ENCODE results near the gene TTYH1.

TTYH1 gene

GRCh38 chr19:54451997-54452396 is 36.7 kb downstream of the TTYH1 start:
- Histone ChIP-seq H3K4me1 (ENCODE audit: control insufficient read depth in 2 of 2, insufficient read depth in 2 of 2, low read length in 2 of 2) (peaks cover 24 to 26% of the 10 kb centered on the region in 2 donors), H3K36me3 (ENCODE audit: control insufficient read depth in 2 of 2, insufficient read depth in 2 of 2, low read length in 2 of 2) (peaks cover 53 to 62% of the 10 kb centered on the region in 2 donors), H3K4me3 (ENCODE audit: low read length in 2 of 2) (no peak overlapping the region), H3K27ac (ENCODE audit: low read depth in 2 of 2, low read length in 2 of 2) (no peak overlapping the region), H3K9ac (ENCODE audit: low read depth in 1 of 2, low read length in 2 of 2) (no peak overlapping the region), H3K27me3 (ENCODE audit: control insufficient read depth in 2 of 2, insufficient read depth in 2 of 2, low read length in 2 of 2) (no peaks in the 10 kb centered on the region), H3K9me3 (ENCODE audit: control insufficient read depth in 2 of 2, low read length in 2 of 2) (no peaks in the 10 kb centered on the region)

- peaks cover 58 to 67% of the 10 kb centered on the region in 2 donors for H3K36me3 ChIP-seq (ENCODE audit: control insufficient read depth in 2 of 2, insufficient read depth in 2 of 2, low read length in 2 of 2)
- H3K9ac ChIP-seq (ENCODE audit: low read depth in 1 of 2, low read length in 2 of 2), result no peak overlapping the region
- no peak overlapping the region for H3K4me3 ChIP-seq (ENCODE audit: low read length in 2 of 2)
- peaks cover 19 to 24% of the 10 kb centered on the region in 2 donors for H3K4me1 ChIP-seq (ENCODE audit: control insufficient read depth in 2 of 2, insufficient read depth in 2 of 2, low read length in 2 of 2)
- no peaks in the 10 kb centered on the region for H3K27me3 ChIP-seq (ENCODE audit: control insufficient read depth in 2 of 2, insufficient read depth in 2 of 2, low read length in 2 of 2)
- no peaks in the 10 kb centered on the region for H3K9me3 ChIP-seq (ENCODE audit: control insufficient read depth in 2 of 2, low read length in 2 of 2)
- no peak overlapping the region for H3K27ac ChIP-seq (ENCODE audit: low read depth in 2 of 2, low read length in 2 of 2)
Observed at GRCh38 chr19:54452626-54453025, 37.4 kb downstream of the TTYH1 start.

- H3K9me3 ChIP-seq (ENCODE audit: control insufficient read depth in 2 of 2, low read length in 2 of 2), result no peaks in the 10 kb centered on the region
- no peak overlapping the region for H3K9ac ChIP-seq (ENCODE audit: low read depth in 1 of 2, low read length in 2 of 2)
- no peaks in the 10 kb centered on the region for H3K27me3 ChIP-seq (ENCODE audit: control insufficient read depth in 2 of 2, insufficient read depth in 2 of 2, low read length in 2 of 2)
- H3K4me1 ChIP-seq (ENCODE audit: control insufficient read depth in 2 of 2, insufficient read depth in 2 of 2, low read length in 2 of 2), result peaks cover 17 to 21% of the 10 kb centered on the region in 2 donors
- peaks cover 73 to 82% of the 10 kb centered on the region in 2 donors for H3K36me3 ChIP-seq (ENCODE audit: control insufficient read depth in 2 of 2, insufficient read depth in 2 of 2, low read length in 2 of 2)
- no peak overlapping the region for H3K27ac ChIP-seq (ENCODE audit: low read depth in 2 of 2, low read length in 2 of 2)
- H3K4me3 ChIP-seq (ENCODE audit: low read length in 2 of 2), result no peak overlapping the region
Observed at GRCh38 chr19:54453921-54454780, 38.9 kb downstream of the TTYH1 start.

- Histone ChIP-seq H3K9ac (ENCODE audit: low read depth in 1 of 2, low read length in 2 of 2) (no peak overlapping the region), H3K9me3 (ENCODE audit: control insufficient read depth in 2 of 2, low read length in 2 of 2) (no peaks in the 10 kb centered on the region), H3K27me3 (ENCODE audit: control insufficient read depth in 2 of 2, insufficient read depth in 2 of 2, low read length in 2 of 2) (no peaks in the 10 kb centered on the region), H3K36me3 (ENCODE audit: control insufficient read depth in 2 of 2, insufficient read depth in 2 of 2, low read length in 2 of 2) (peaks cover 81 to 90% of the 10 kb centered on the region in 2 donors), H3K4me1 (ENCODE audit: control insufficient read depth in 2 of 2, insufficient read depth in 2 of 2, low read length in 2 of 2) (peaks cover 13 to 19% of the 10 kb centered on the region in 2 donors), H3K4me3 (ENCODE audit: low read length in 2 of 2) (no peak overlapping the region), H3K27ac (ENCODE audit: low read depth in 2 of 2, low read length in 2 of 2) (no peak overlapping the region)
Observed at GRCh38 chr19:54454781-54455675, 39.8 kb downstream of the TTYH1 start.

- H3K27ac ChIP-seq (ENCODE audit: low read depth in 2 of 2, low read length in 2 of 2), result no peak overlapping the region
- H3K4me1 ChIP-seq (ENCODE audit: control insufficient read depth in 2 of 2, insufficient read depth in 2 of 2, low read length in 2 of 2), result peaks cover 4 to 12% of the 10 kb centered on the region in 2 donors
- peaks cover 84 to 92% of the 10 kb centered on the region in 2 donors for H3K36me3 ChIP-seq (ENCODE audit: control insufficient read depth in 2 of 2, insufficient read depth in 2 of 2, low read length in 2 of 2)
- H3K4me3 ChIP-seq (ENCODE audit: low read length in 2 of 2), result no peak overlapping the region
- H3K27me3 ChIP-seq (ENCODE audit: control insufficient read depth in 2 of 2, insufficient read depth in 2 of 2, low read length in 2 of 2), result no peaks in the 10 kb centered on the region
- no peaks in the 10 kb centered on the region for H3K9me3 ChIP-seq (ENCODE audit: control insufficient read depth in 2 of 2, low read length in 2 of 2)
- no peak overlapping the region for H3K9ac ChIP-seq (ENCODE audit: low read depth in 1 of 2, low read length in 2 of 2)
Observed at GRCh38 chr19:54455786-54456422, 40.6 kb downstream of the TTYH1 start.

- Histone ChIP-seq H3K27ac (ENCODE audit: low read depth in 2 of 2, low read length in 2 of 2) (no peak overlapping the region), H3K36me3 (ENCODE audit: control insufficient read depth in 2 of 2, insufficient read depth in 2 of 2, low read length in 2 of 2) (peaks cover 87 to 90% of the 10 kb centered on the region in 2 donors), H3K9me3 (ENCODE audit: control insufficient read depth in 2 of 2, low read length in 2 of 2) (no peaks in the 10 kb centered on the region), H3K9ac (ENCODE audit: low read depth in 1 of 2, low read length in 2 of 2) (no peak overlapping the region), H3K4me1 (ENCODE audit: control insufficient read depth in 2 of 2, insufficient read depth in 2 of 2, low read length in 2 of 2) (peaks cover 8 to 12% of the 10 kb centered on the region in 2 donors), H3K4me3 (ENCODE audit: low read length in 2 of 2) (no peak overlapping the region), H3K27me3 (ENCODE audit: control insufficient read depth in 2 of 2, insufficient read depth in 2 of 2, low read length in 2 of 2) (no peaks in the 10 kb centered on the region)
Observed at GRCh38 chr19:54456423-54457373, 41.4 kb downstream of the TTYH1 start.

- no peak overlapping the region for H3K4me3 ChIP-seq (ENCODE audit: low read length in 2 of 2)
- H3K4me1 ChIP-seq (ENCODE audit: control insufficient read depth in 2 of 2, insufficient read depth in 2 of 2, low read length in 2 of 2), result peaks cover 19 to 20% of the 10 kb centered on the region in 2 donors
- H3K36me3 ChIP-seq (ENCODE audit: control insufficient read depth in 2 of 2, insufficient read depth in 2 of 2, low read length in 2 of 2), result peaks cover 74 to 77% of the 10 kb centered on the region in 2 donors
- H3K27ac ChIP-seq (ENCODE audit: low read depth in 2 of 2, low read length in 2 of 2), result no peak overlapping the region
- no peaks in the 10 kb centered on the region for H3K27me3 ChIP-seq (ENCODE audit: control insufficient read depth in 2 of 2, insufficient read depth in 2 of 2, low read length in 2 of 2)
- H3K9me3 ChIP-seq (ENCODE audit: control insufficient read depth in 2 of 2, low read length in 2 of 2), result no peaks in the 10 kb centered on the region
- H3K9ac ChIP-seq (ENCODE audit: low read depth in 1 of 2, low read length in 2 of 2), result no peak overlapping the region
Observed at GRCh38 chr19:54457773-54458647, 42.7 kb downstream of the TTYH1 start.

GRCh38 chr19:54458648-54459281 is 43.5 kb downstream of the TTYH1 start:
- H3K27me3 ChIP-seq (ENCODE audit: control insufficient read depth in 2 of 2, insufficient read depth in 2 of 2, low read length in 2 of 2), result no peaks in the 10 kb centered on the region
- no peaks in the 10 kb centered on the region for H3K9me3 ChIP-seq (ENCODE audit: control insufficient read depth in 2 of 2, low read length in 2 of 2)
- peaks cover 19 to 20% of the 10 kb centered on the region in 2 donors for H3K4me1 ChIP-seq (ENCODE audit: control insufficient read depth in 2 of 2, insufficient read depth in 2 of 2, low read length in 2 of 2)
- H3K27ac ChIP-seq (ENCODE audit: low read depth in 2 of 2, low read length in 2 of 2), result no peak overlapping the region
- peaks cover 66 to 69% of the 10 kb centered on the region in 2 donors for H3K36me3 ChIP-seq (ENCODE audit: control insufficient read depth in 2 of 2, insufficient read depth in 2 of 2, low read length in 2 of 2)
- H3K4me3 ChIP-seq (ENCODE audit: low read length in 2 of 2), result no peak overlapping the region
- H3K9ac ChIP-seq (ENCODE audit: low read depth in 1 of 2, low read length in 2 of 2), result no peak overlapping the region
